Gastroesophageal sphincter (tissue), 3 donors: ENCODE data around the gene BOLA3.

ENCODE experiments used
- CTCF ChIP-seq, 4 experiments: fragments of 200-600 bp in 2 of 4; fragments of 450-650 bp in 2 of 4; sonication (generic) in 1 of 4; IDR thresholded peaks; one replicate each; pipeline ENCODE4 v1.5.1; 2017 to 2019; ENCODE audit warnings: antibody characterized with exemption in 4 of 4, mild to moderate bottlenecking in 2 of 4, moderate library complexity in 2 of 4
- EP300 ChIP-seq: sonication (generic); formaldehyde crosslinking; IDR thresholded peaks from one replicate; pipeline ENCODE4 v1.6.1; 2017; ENCODE audit warnings: antibody characterized with exemption, mild to moderate bottlenecking
- POLR2A ChIP-seq, 2 donors: fragments of 450-650 bp; IDR thresholded peaks; one replicate each; pipeline ENCODE4 v1.6.1; 2017; ENCODE audit warnings: antibody characterized with exemption in 2 of 2, mild to moderate bottlenecking in 2 of 2, moderate library complexity in 1 of 2
- POLR2AphosphoS5 ChIP-seq: sonication (generic); formaldehyde crosslinking; IDR thresholded peaks from one replicate; pipeline ENCODE4 v1.6.1; 2017; ENCODE audit warnings: antibody characterized with exemption

GRCh38 chr2:74101574-74102300 lies 46.0 kb downstream of the BOLA3 start:
- TF ChIP-seq CTCF (IDR thresholded peaks at IDR 0.05) (no peak), POLR2A (IDR thresholded peaks at IDR 0.05) (no peak), POLR2AphosphoS5 (no peak), EP300 (no peak)
